Tibial artery (tissue), 4 donors: Measurements from ENCODE around the gene PRMT2.
"Not testable (repeated sequence)": the region's sequence is repeated elsewhere in the genome, so short reads cannot be mapped to it uniquely, and the experiment has no call there.

ENCODE experiments used
- DNase-seq, 2 donors: peaks; one replicate each; pipeline ENCODE4 v3.0.0-alpha.2; 2019
- H3K27ac ChIP-seq, 2 donors: fragments of 200-600 bp; sonication (generic) in 1 of 2; 1 replicate in 1 of 2; 2 replicates in 1 of 2; pipeline ENCODE4 v1.5.1; 2018 to 2019; ENCODE audit warnings: mild to moderate bottlenecking in 1 of 2
- H3K27me3 ChIP-seq, 2 donors: fragments of 200-600 bp; sonication (generic) in 1 of 2; one replicate each; pipeline versions ENCODE4 v1.5.1 to v1.6.0; 2016 to 2019
- H3K36me3 ChIP-seq, 3 donors: fragments of 200-600 bp; sonication (generic) in 2 of 3; one replicate each; pipeline ENCODE4 v1.5.1; 2016 to 2019; ENCODE audit warnings: mild to moderate bottlenecking in 2 of 3
- H3K4me1 ChIP-seq, 4 donors: fragments of 200-600 bp; sonication (generic) in 2 of 4; 1 replicate in 3 of 4; 2 replicates in 1 of 4; pipeline ENCODE4 v1.5.1; 2016 to 2019
- H3K4me3 ChIP-seq, 2 donors: fragments of 200-600 bp; sonication (generic) in 1 of 2; 1 replicate in 1 of 2; 2 replicates in 1 of 2; pipeline ENCODE4 v1.5.1; 2018 to 2019; ENCODE audit warnings: mild to moderate bottlenecking in 2 of 2
- H3K9me3 ChIP-seq, 3 donors: fragments of 200-600 bp; sonication (generic) in 1 of 3; one replicate each; pipeline ENCODE4 v1.5.1; 2016 to 2019
- intact Hi-C: fragments of 100-400 bp; cut with DNase I; formaldehyde crosslinking; loops from one replicate; pipeline ENCODE4 v1.15.0; 2023; ENCODE audit warnings: low total_unique reads
- TF ChIP-seq, protein P1 (sequence below), 2 experiments: fragments of 200-600 bp in 1 of 2; fragments of 450-650 bp in 1 of 2; IDR thresholded peaks; one replicate each; pipeline ENCODE4 v1.5.1; 2017 to 2019; ENCODE audit warnings: antibody characterized with exemption in 2 of 2, mild to moderate bottlenecking in 1 of 2, moderate library complexity in 1 of 2

PRMT2 gene

GRCh38 chr21:46674430-46675007 lies 39.0 kb downstream of the PRMT2 start:
- intact Hi-C loops = no loop called here
- no peak for DNase-seq
- TF ChIP-seq, protein P1, sequence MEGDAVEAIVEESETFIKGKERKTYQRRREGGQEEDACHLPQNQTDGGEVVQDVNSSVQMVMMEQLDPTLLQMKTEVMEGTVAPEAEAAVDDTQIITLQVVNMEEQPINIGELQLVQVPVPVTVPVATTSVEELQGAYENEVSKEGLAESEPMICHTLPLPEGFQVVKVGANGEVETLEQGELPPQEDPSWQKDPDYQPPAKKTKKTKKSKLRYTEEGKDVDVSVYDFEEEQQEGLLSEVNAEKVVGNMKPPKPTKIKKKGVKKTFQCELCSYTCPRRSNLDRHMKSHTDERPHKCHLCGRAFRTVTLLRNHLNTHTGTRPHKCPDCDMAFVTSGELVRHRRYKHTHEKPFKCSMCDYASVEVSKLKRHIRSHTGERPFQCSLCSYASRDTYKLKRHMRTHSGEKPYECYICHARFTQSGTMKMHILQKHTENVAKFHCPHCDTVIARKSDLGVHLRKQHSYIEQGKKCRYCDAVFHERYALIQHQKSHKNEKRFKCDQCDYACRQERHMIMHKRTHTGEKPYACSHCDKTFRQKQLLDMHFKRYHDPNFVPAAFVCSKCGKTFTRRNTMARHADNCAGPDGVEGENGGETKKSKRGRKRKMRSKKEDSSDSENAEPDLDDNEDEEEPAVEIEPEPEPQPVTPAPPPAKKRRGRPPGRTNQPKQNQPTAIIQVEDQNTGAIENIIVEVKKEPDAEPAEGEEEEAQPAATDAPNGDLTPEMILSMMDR (IDR thresholded peaks at IDR 0.05) = no peak
- Histone ChIP-seq H3K4me3 (no peak overlapping the region), H3K36me3 (no peaks in the 10 kb centered on the region), H3K9me3 (no peaks in the 10 kb centered on the region), H3K27me3 (no peaks in the 10 kb centered on the region), H3K27ac (no peak overlapping the region), H3K4me1 (no peaks in the 10 kb centered on the region)

DNA sequence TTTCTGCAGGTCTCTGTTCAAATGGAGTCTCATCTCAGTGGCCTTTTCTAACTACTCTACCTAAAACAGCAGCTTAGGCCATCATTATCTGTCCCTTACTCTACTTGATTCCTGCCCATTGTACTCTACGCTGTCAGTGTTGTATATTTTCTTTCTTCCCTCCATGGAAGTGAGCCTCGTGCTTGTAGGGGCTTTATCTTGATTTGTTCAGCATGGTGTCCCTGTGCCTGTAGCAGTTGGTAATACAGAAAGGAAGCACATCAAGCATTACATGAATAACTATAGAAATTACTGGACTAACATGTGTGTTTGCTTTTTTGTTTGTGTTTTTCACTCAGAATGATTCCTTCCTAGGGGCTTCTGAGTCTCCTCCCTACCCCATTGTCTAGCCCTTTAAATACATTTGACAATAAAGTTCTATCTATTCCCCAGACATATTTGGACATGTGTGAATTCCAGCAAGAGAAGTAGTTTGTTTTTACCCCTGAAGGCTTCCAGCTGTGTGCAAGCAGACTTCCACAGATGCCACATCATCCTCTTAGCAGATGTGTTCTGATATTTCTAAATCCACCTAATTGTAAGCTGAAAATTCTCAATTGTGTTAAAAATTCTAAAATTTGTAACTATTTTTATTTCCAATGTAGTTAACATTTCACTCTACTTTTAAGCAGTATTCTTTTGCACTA lies 40.3 kb downstream of the PRMT2 start:
- no peak overlapping the region for H3K4me3 ChIP-seq
- no peaks in the 10 kb centered on the region for H3K4me1 ChIP-seq
- DNase-seq = no peak
- no peak overlapping the region for H3K27ac ChIP-seq
- TF ChIP-seq, protein P1 (IDR thresholded peaks at IDR 0.05) = no peak
- no peaks in the 10 kb centered on the region for H3K36me3 ChIP-seq
- no peaks in the 10 kb centered on the region for H3K9me3 ChIP-seq
- intact Hi-C loops = no loop called here
- H3K27me3 ChIP-seq = no peaks in the 10 kb centered on the region

GRCh38 chr21:46676542-46676941 lies 41.1 kb downstream of the PRMT2 start:
- H3K9me3 ChIP-seq, H3K27me3 ChIP-seq, DNase-seq, intact Hi-C loops, H3K4me3 ChIP-seq, H3K36me3 ChIP-seq, H3K27ac ChIP-seq, H3K4me1 ChIP-seq: not testable (repeated sequence)

- H3K27me3 ChIP-seq, H3K4me3 ChIP-seq, DNase-seq, intact Hi-C loops, H3K36me3 ChIP-seq, H3K27ac ChIP-seq, H3K9me3 ChIP-seq, H3K4me1 ChIP-seq: not testable (repeated sequence)
Observed at GRCh38 chr21:46681593-46681992, 46.1 kb downstream of the PRMT2 start.

DNA sequence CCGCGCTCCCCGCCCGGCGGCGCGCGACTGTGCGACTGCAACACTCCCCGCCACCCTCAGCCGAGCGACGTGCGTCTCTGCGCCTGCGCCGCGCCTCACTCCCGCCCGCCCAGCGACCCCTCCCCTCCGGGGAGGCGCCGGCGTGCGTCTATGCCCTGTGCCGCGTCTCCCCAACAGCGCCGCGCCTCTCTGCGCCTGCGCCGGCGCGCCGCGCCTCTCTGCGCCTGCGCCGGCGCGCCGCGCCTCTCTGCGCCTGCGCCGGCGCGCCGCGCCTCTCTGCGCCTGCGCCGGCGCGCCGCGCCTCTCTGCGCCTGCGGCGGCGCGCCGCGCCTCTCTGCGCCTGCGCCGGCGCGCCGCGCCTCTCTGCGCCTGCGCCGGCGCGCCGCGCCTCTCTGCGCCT lies 63.2 kb downstream of the PRMT2 start:
- H3K27me3 ChIP-seq, intact Hi-C loops, DNase-seq, H3K36me3 ChIP-seq, H3K4me1 ChIP-seq, H3K9me3 ChIP-seq, H3K27ac ChIP-seq, H3K4me3 ChIP-seq: not testable (repeated sequence)

DNA sequence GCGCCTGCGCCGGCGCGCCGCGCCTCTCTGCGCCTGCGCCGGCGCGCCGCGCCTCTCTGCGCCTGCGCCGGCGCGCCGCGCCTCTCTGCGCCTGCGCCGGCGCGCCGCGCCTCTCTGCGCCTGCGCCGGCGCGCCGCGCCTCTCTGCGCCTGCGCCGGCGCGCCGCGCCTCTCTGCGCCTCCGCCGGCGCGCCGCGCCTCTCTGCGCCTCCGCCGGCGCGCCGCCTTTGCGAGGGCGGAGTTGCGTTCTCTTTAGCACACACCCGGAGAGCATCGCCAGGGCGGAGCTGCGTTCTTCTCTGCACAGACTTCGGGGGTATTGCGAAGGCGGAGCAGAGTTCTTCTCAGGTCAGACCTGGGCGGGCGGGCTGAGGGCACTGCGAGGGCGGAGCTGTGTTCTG lies 63.6 kb downstream of the PRMT2 start:
- H3K27ac ChIP-seq, H3K36me3 ChIP-seq, H3K4me1 ChIP-seq, intact Hi-C loops, H3K27me3 ChIP-seq, DNase-seq, H3K4me3 ChIP-seq, H3K9me3 ChIP-seq: not testable (repeated sequence)
